ENCODE measurements around the gene NUP153. TPM values are rescaled to one million over a fixed set of nuclear protein-coding genes. Genes with fewer than 3 reads are reported as not detected.

NUP153 gene
- total RNA-seq, 1 experiment from 2014 or later: 99.3 TPM

- no peak overlapping the region for H2BK120ac ChIP-seq (ENCODE audit: low read depth, low read length, poor library complexity, severe bottlenecking)
- Mint-ChIP-seq H3K4me3 (no peak overlapping the region), H3K36me3 (ENCODE audit: insufficient read depth in 1 of 3, low read depth in 3 of 3) (peaks cover 48 to 86% (median 84%) of the 10 kb centered on the region in 3 experiments; a peak in 6 of 7 replicates), H3K4me1 (no peaks in the 10 kb centered on the region), H3K9me3 (no peaks in the 10 kb centered on the region), H3K27me3 (ENCODE audit: low read depth) (no peaks in the 10 kb centered on the region), H3K27ac (no peak overlapping the region)
- H2BK12ac ChIP-seq (ENCODE audit: insufficient read length, low read depth, low read length): no peak overlapping the region
- no peak overlapping the region for H3T11ph ChIP-seq (ENCODE audit: low read length)
- H2AK5ac ChIP-seq (ENCODE audit: insufficient read length, low read length): no peak overlapping the region
- no CpG with 5 or more reads among the region's 1 CpG for WGBS (ENCODE audit: extremely low coverage, insufficient read length, low lambda C conversion rate)
- no peak for TF ChIP-seq CTCF (conservative IDR thresholded peaks at IDR 0.05)
- H3K18ac ChIP-seq (ENCODE audit: insufficient read length, low read depth, low read length): no peak overlapping the region
- no peak overlapping the region for H3K23ac ChIP-seq (ENCODE audit: insufficient read length, low read depth, low read length)
- no peak overlapping the region for H4K8ac ChIP-seq (replicated peaks; ENCODE audit: insufficient read length, low read depth, low read length)
- H2BK20ac ChIP-seq (ENCODE audit: low read depth, low read length, poor library complexity, severe bottlenecking): no peak overlapping the region
- no peaks in the 10 kb centered on the region; the same call in 1 of the 2 replicates for H3K4me1 ChIP-seq (ENCODE audit: insufficient read depth, low read length)
- H4K91ac ChIP-seq (ENCODE audit: insufficient read length, low read depth, low read length): no peak overlapping the region
- no peaks in the 10 kb centered on the region for H3K23me2 ChIP-seq (ENCODE audit: insufficient read length, low read depth, low read length, poor library complexity, severe bottlenecking)
- H3K4me2 ChIP-seq (ENCODE audit: insufficient read depth, insufficient read length, low read length): no peak overlapping the region
- no peaks in the 10 kb centered on the region for H4K20me1 ChIP-seq (ENCODE audit: control insufficient read depth, insufficient read depth, insufficient read length)
- no peak overlapping the region for H3K9ac ChIP-seq (ENCODE audit: extremely low read depth, insufficient read length, low read length)
- H3K27ac ChIP-seq (ENCODE audit: insufficient read length, low read depth, low read length): no peak overlapping the region
- H3K14ac ChIP-seq (ENCODE audit: insufficient read depth, low read length): no peak overlapping the region
- H3K79me2 ChIP-seq (ENCODE audit: insufficient read depth, low read length): no peaks in the 10 kb centered on the region
- H2BK5ac ChIP-seq (ENCODE audit: insufficient read length, low read length): no peak overlapping the region
- no peak overlapping the region for H3K4ac ChIP-seq (ENCODE audit: low read depth, low read length)
- no peak overlapping the region for H2BK15ac ChIP-seq (ENCODE audit: low read depth, low read length)
- H3K56ac ChIP-seq (ENCODE audit: insufficient read length, low read depth, low read length): no peak overlapping the region
- DNase-seq: no peak
- H3K27me3 ChIP-seq (ENCODE audit: insufficient read depth, low read length): no peaks in the 10 kb centered on the region
- no peak overlapping the region for H4K5ac ChIP-seq (ENCODE audit: insufficient read length, low read depth, low read length)
- H3K9me3 ChIP-seq (ENCODE audit: control insufficient read depth, low read depth, low read length): no peaks in the 10 kb centered on the region
- peaks cover 3% of the 10 kb centered on the region for H3K79me1 ChIP-seq (ENCODE audit: insufficient read depth, low read depth, low read length, poor library complexity, severe bottlenecking)
- no peak overlapping the region for H2AFZ ChIP-seq (ENCODE audit: low read length)
These were observed 73.8 kb downstream of the NUP153 start for GRCh38 chr6:17632934-17633333.

All from H9 (cell line).